Activated CD8-positive, alpha-beta T cell treated with anti-CD3 and anti-CD28 coated beads for 36 hours (primary cell): Measurements from ENCODE around the gene PABPN1. TPM values are rescaled to one million over a fixed set of nuclear protein-coding genes. Genes with fewer than 3 reads are reported as not detected.
A peak's percentile ranks its signal among the peaks of the same experiment; 100 is the strongest.

Experiments used
- ATAC-seq: fragments of 200-7000 bp; cut with Tn5 transposase; one replicate; pipeline ENCODE4 v1.10.0; 2021; ENCODE audit warnings: mild to moderate bottlenecking, moderate library complexity
- CTCF ChIA-PET: fragments of 350-600 bp; sonication (Branson Sonifier 250); formaldehyde crosslinking; loops from one replicate; lab custom pipeline; 2021; ENCODE audit warnings: antibody characterized with exemption; lab: Charles Lee
- POLR2A ChIA-PET: fragments of 350-600 bp; sonication (Branson Sonifier 250); formaldehyde crosslinking; loops from one replicate; lab custom pipeline; 2021; ENCODE audit warnings: antibody characterized with exemption; lab: Charles Lee
- DNase-seq: peaks from one replicate; pipeline ENCODE4 v3.0.0-alpha.2; 2020
- H3K27ac Mint-ChIP-seq: one replicate; pipeline ENCODE4 v1.8.0; 2021; ENCODE audit warnings: mild to moderate bottlenecking, mixed read lengths
- H3K27me3 Mint-ChIP-seq: one replicate; pipeline ENCODE4 v1.8.0; 2021; ENCODE audit warnings: mixed read lengths
- H3K36me3 Mint-ChIP-seq: one replicate; pipeline ENCODE4 v1.8.0; 2021; ENCODE audit warnings: low read depth, mixed read lengths
- H3K4me1 Mint-ChIP-seq: one replicate; pipeline ENCODE4 v1.8.0; 2021; ENCODE audit warnings: low read depth, mixed read lengths
- H3K4me3 Mint-ChIP-seq: one replicate; pipeline ENCODE4 v1.8.0; 2021; ENCODE audit warnings: mild to moderate bottlenecking, moderate library complexity, mixed read lengths
- H3K9me3 Mint-ChIP-seq: one replicate; pipeline ENCODE4 v1.8.0; 2021; ENCODE audit warnings: mixed read lengths
- intact Hi-C: fragments of 100-400 bp; cut with micrococcal nuclease; formaldehyde crosslinking; loops from one replicate; pipeline ENCODE4 v1.10.0; 2022
- total RNA-seq, 2 experiments: library from RNA; stranded (reverse); gene quantifications; one replicate each; pipeline ENCODE4 v1.2.3, GENCODE V29; 2021
- TF ChIP-seq, protein P1 (sequence below): fragments of 200-600 bp; IDR thresholded peaks from one replicate; pipeline ENCODE4 v1.8.0; 2022; ENCODE audit warnings: antibody characterized with exemption, mild to moderate bottlenecking

Gene PABPN1
- total RNA-seq, 2 experiments from 2014 or later, result 258 to 260 TPM

DNA sequence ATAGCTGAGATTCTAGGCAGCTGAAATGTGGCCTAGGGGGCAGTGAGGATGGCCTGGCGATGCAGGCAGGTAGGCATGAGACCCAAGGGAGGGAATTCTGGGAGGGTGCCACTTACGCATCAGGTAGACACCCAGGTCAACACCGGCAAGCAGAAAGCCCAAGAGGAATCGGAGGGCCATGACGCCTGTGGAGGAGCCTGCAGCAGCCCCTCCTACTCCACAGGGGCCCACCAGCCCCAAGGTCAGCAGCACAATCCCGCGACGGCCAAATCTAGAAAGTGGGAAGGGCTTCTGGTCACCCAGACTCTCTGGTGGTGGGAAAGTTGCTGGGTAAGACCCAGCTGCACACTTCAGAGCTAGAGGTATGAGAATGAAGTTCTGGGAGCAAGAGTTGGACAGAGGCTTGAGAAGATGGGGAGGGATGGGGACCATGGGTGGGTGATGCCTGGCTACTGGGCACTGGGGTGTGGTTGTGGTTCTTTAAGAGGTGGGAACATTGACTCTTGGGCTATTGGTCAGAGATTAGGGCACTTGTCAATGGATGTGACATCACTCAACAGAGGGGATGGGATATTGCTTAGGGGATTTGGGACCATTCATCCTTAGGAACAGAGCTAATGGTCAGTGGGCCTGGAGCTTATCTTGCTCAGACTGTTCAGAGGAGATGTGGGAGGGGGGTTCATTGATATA, 28.0 kb downstream of the PABPN1 start:
- POLR2A ChIA-PET, result interaction anchor here (1.1 kb wide), 1 partner anchor 11 kb away, joined by 3 read pairs; no protein-coding TSS in a partner anchor
- Mint-ChIP-seq H3K36me3 (no peaks in the 10 kb centered on the region), H3K27me3 (peaks cover 26% of the 10 kb centered on the region), H3K4me1 (peaks cover 4% of the 10 kb centered on the region), H3K9me3 (no peaks in the 10 kb centered on the region), H3K27ac (no peak overlapping the region), H3K4me3 (no peak overlapping the region)
- TF ChIP-seq, protein P1, sequence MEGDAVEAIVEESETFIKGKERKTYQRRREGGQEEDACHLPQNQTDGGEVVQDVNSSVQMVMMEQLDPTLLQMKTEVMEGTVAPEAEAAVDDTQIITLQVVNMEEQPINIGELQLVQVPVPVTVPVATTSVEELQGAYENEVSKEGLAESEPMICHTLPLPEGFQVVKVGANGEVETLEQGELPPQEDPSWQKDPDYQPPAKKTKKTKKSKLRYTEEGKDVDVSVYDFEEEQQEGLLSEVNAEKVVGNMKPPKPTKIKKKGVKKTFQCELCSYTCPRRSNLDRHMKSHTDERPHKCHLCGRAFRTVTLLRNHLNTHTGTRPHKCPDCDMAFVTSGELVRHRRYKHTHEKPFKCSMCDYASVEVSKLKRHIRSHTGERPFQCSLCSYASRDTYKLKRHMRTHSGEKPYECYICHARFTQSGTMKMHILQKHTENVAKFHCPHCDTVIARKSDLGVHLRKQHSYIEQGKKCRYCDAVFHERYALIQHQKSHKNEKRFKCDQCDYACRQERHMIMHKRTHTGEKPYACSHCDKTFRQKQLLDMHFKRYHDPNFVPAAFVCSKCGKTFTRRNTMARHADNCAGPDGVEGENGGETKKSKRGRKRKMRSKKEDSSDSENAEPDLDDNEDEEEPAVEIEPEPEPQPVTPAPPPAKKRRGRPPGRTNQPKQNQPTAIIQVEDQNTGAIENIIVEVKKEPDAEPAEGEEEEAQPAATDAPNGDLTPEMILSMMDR, result no peak
- DNase-seq (no peak), ATAC-seq (no peak)
- intact Hi-C loops, result no loop called here
- CTCF ChIA-PET, result no interaction called here

DNA sequence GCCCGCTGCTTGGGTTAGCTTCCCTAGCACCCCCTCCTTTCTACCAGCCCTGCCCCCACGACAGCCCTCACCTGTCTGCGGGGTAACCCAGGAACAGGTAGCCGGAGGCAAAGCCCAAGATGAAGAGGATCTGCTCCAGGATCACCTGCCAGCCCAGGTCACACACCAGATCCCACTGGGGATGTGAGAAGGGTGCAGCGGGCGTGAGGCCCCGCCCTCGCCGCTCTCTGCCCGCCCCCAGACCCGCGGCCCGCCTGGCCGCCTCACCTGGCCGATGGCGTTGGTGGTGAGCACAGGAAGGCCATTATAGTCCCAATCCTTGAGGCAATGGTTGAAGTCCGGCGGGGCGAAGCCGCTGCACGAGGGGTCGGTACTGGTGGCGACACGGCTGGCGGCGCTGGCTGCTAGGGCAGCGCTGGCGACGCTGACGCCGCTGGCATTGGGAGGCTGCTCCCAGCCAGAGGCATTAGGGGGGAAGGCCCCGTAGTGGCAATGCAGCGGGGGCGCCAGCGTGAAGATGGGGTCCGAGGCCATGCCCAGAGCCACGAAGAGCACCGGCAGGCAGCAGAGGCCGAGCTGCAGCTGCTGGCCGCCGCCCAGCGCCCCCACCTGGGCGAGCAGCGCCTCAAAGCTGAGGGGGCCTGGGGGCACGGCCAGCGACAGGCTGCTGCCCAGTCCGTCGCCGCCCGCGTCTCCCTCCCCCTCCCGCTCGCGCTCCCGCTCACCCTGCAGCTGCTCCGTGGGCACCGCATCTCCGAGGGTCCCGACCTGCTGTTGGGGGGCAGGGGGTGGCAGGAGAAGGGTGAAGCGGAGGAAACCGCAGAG, 30.6 kb downstream of the PABPN1 start:
- intact Hi-C loops, result no loop called here
- CTCF ChIA-PET, result interaction anchor here (1.1 to 2.8 kb wide), 3 partner anchors 13 to 28 kb away, joined by 3 to 19 read pairs (median 7); no protein-coding TSS in a partner anchor
- peak overlapping the region; percentile 54 for H3K4me3 Mint-ChIP-seq

DNA sequence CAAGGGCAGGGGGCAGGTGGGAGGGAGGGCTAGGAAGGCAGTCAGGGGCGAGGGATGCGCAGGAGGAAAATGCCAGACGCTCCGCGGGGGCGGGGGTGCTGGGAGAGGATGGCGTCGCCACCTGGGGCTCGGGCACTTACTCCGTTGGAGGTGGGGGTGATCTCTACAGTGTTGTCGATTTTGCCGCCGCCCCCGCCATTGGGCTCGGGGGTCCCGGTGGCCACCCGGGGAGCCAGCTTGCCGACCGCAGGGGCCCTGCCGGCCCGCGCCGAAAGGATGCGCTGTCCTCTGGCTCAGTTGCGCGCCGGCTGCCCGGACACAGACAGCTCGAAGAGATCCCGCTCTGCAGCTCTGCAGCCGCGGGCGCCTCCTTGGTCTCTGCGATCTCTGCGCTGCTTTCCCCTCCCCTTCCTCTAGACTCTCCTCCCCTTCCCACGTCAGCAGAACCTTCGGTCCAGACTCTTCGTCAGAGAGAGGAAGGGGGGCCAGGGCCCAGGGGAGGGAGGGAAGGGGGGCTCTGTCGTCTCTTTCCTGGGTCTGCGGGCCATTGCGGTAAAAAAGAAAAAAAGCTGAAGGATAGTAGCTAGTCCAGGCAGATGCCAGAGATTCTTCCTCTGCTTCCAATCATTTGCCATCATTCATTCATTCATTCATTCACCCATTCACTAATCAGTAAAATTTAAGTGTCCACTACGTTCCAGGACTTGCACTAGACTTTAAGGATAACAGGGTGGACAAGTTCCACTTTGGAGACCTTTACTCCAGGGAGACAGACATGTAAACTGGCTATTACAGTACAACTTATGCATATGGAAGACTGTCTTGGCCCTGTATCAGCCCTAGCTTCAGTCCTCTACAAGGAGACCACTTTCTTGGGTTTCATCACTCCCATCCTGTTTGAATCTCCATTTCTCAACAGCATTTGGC, 31.5 kb downstream of the PABPN1 start, which contains the start of gene SLC22A17:
Gene SLC22A17 (minus strand): TSS at position 382 of the 927 bp plus-strand sequence.
- Mint-ChIP-seq H3K4me1 (peaks cover 4% of the 10 kb centered on the region), H3K27me3 (peaks cover 35% of the 10 kb centered on the region), H3K9me3 (no peaks in the 10 kb centered on the region), H3K27ac (no peak within 1 kb of the TSS), H3K4me3 (peak within 1 kb of the TSS; percentile 54), H3K36me3 (no peaks in the 10 kb centered on the region)
- POLR2A ChIA-PET, result interaction anchor here (0.8 to 2.0 kb wide), 2 partner anchors 11 to 31 kb away, joined by 3 to 6 read pairs; partner anchors contain the start of gene PABPN1
- CTCF ChIA-PET, result interaction anchor here (1.1 to 2.8 kb wide), 3 partner anchors 14 to 27 kb away, joined by 3 to 19 read pairs (median 7); no protein-coding TSS in a partner anchor
- intact Hi-C loops, result no loop called here
- TF ChIP-seq, protein P1, result no peak
- ATAC-seq, result peak; percentile 92
- peak; percentile 71 for DNase-seq

More for the DNA sequence above, 30.6 kb downstream of the PABPN1 start:
- Mint-ChIP-seq H3K36me3 (no peaks in the 10 kb centered on the region), H3K27ac (no peak overlapping the region), H3K9me3 (no peaks in the 10 kb centered on the region), H3K4me1 (peaks cover 4% of the 10 kb centered on the region), H3K27me3 (peaks cover 35% of the 10 kb centered on the region)
- DNase-seq, result peak; percentile 6
- ATAC-seq, result peak; percentile 45
- TF ChIP-seq, protein P1, result no peak
- POLR2A ChIA-PET, result interaction anchor here (2.0 kb wide), 1 partner anchor 30 kb away, joined by 6 read pairs; the partner anchor contains the start of gene PABPN1

DNA sequence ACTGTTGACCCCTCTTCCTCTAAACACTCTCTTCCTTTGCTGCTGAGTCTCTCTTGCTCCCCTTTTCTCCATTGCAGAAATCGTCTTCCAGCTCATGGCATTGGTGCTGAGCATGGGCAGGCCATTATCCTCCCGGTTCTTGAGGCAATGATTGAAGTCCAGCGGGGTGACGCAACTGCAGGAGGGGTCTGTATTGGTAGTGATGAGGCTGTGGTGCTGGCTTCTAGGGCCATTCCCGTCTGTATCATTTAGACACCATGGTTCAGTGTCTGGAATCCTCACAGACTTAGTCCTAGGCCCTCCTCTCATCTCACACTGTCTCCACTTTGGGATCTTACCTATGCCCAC, 32.1 kb downstream of the PABPN1 start:
- no peak for ATAC-seq
- intact Hi-C loops, result no loop called here
- Mint-ChIP-seq H3K27me3 (peaks cover 35% of the 10 kb centered on the region), H3K9me3 (no peaks in the 10 kb centered on the region), H3K27ac (no peak overlapping the region), H3K4me1 (peaks cover 4% of the 10 kb centered on the region), H3K36me3 (no peaks in the 10 kb centered on the region), H3K4me3 (peak overlapping the region; percentile 54)
- POLR2A ChIA-PET, result interaction anchor here (0.8 to 2.0 kb wide), 2 partner anchors 10 to 31 kb away, joined by 3 to 6 read pairs; partner anchors contain the start of gene PABPN1
- CTCF ChIA-PET, result interaction anchor here (1.1 to 2.8 kb wide), 2 partner anchors 15 to 26 kb away, joined by 3 to 19 read pairs; no protein-coding TSS in a partner anchor
- TF ChIP-seq, protein P1, result no peak
- no peak for DNase-seq
